ENCODE measurements around the gene EXOC6B.

DNA sequence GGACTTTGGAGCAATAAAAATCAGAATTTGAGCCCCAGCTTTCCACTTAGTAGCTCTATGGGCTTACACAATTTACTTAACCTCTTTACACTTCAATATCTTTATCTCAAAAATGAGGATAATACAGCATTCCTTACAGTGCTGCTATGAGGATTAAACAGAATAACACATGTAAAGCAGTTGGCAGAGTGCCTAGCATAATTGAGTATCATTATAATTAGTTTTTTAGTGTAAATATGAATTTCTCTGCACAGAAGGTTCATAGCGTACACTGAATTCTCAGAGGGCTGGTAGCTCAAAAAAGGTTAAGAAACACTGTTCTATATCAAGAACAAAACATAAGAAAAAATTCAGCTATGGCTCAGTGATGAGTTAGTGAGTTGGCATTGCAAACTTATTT, 487.8 kb downstream of the EXOC6B start:
- no peak for TF ChIP-seq EZH2 (IDR thresholded peaks at IDR 0.05; ENCODE audit: insufficient read depth, poor library complexity, severe bottlenecking)
- no peak for TF ChIP-seq EZH2phosphoT487 (IDR thresholded peaks at IDR 0.05; ENCODE audit: insufficient read depth, low read depth)
